ENCODE measurements around the gene RPL22L1. TPM values are rescaled to one million over a fixed set of nuclear protein-coding genes. Genes with fewer than 3 reads are reported as not detected.
"Not testable (repeated sequence)": the region's sequence is repeated elsewhere in the genome, so short reads cannot be mapped to it uniquely, and the experiment has no call there.

Gene RPL22L1
- total RNA-seq, 4 donors from 2014 or later = 19.3 to 76.1 (median 51.9) TPM

GRCh38 chr3:170829546-170830272, 40.3 kb downstream of the RPL22L1 start:
- Histone ChIP-seq H3K4me1 (no peaks in the 10 kb centered on the region), H3K9me3 (no peaks in the 10 kb centered on the region), H3K36me3 (no peaks in the 10 kb centered on the region), H3K27me3 (peaks cover 10% of the 10 kb centered on the region), H3K4me3 (no peak overlapping the region), H3K27ac (no peak overlapping the region)
- no peak for TF ChIP-seq EP300 (IDR thresholded peaks at IDR 0.05)
- TF ChIP-seq POLR2A (IDR thresholded peaks at IDR 0.05) = no peak
- TF ChIP-seq, protein P1, sequence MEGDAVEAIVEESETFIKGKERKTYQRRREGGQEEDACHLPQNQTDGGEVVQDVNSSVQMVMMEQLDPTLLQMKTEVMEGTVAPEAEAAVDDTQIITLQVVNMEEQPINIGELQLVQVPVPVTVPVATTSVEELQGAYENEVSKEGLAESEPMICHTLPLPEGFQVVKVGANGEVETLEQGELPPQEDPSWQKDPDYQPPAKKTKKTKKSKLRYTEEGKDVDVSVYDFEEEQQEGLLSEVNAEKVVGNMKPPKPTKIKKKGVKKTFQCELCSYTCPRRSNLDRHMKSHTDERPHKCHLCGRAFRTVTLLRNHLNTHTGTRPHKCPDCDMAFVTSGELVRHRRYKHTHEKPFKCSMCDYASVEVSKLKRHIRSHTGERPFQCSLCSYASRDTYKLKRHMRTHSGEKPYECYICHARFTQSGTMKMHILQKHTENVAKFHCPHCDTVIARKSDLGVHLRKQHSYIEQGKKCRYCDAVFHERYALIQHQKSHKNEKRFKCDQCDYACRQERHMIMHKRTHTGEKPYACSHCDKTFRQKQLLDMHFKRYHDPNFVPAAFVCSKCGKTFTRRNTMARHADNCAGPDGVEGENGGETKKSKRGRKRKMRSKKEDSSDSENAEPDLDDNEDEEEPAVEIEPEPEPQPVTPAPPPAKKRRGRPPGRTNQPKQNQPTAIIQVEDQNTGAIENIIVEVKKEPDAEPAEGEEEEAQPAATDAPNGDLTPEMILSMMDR (IDR thresholded peaks at IDR 0.05) = no peak
- no peak for TF ChIP-seq POLR2AphosphoS5 (IDR thresholded peaks at IDR 0.05)
- ATAC-seq = no peak
- WGBS, 2 donors (ENCODE audit: low coverage in 1 of 2) = 54 to 70% methylated on average over 2 to 9 of the region's 9 CpGs

DNA sequence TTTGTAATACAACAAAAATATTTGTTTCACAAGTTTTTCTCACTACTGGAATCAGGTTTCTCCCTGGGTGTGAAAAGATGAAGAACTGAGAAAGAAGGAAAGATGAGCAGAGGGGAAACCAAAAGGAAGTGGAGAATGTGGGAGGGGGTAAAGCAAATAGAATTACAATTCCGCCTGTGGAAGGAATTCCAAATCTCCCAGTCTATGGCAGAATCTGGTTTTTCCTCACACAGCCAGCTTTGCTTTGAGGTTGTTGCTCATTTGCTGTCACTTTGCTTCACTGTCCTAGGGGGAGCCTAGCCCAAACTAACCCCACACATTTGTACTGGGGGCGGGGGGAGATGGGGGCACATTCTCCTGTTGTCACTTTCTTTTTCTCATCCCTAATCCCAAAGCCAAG, 43.9 kb downstream of the RPL22L1 start:
- no peak overlapping the region for H3K4me3 ChIP-seq
- no peaks in the 10 kb centered on the region for H3K9me3 ChIP-seq
- H3K4me1 ChIP-seq = no peaks in the 10 kb centered on the region
- no peaks in the 10 kb centered on the region for H3K36me3 ChIP-seq
- 64% methylated on average over 2 of the region's 2 CpGs; no CpG with 5 or more reads in 1 of the 2 donors for WGBS, 2 donors (ENCODE audit: low coverage in 1 of 2)
- TF ChIP-seq POLR2AphosphoS5 (IDR thresholded peaks at IDR 0.05) (no peak), POLR2A (IDR thresholded peaks at IDR 0.05) (no peak), EP300 (IDR thresholded peaks at IDR 0.05) (no peak)
- TF ChIP-seq, protein P1 (IDR thresholded peaks at IDR 0.05) = no peak
- no peak for ATAC-seq
- H3K27me3 ChIP-seq = peaks cover 7% of the 10 kb centered on the region
- H3K27ac ChIP-seq = no peak overlapping the region

GRCh38 chr3:170823562-170823961, 46.4 kb downstream of the RPL22L1 start:
- H3K9me3 ChIP-seq, H3K36me3 ChIP-seq, ATAC-seq, H3K27me3 ChIP-seq, H3K4me3 ChIP-seq, H3K27ac ChIP-seq, H3K4me1 ChIP-seq: not testable (repeated sequence)
- WGBS, 2 donors (ENCODE audit: low coverage in 1 of 2) = 58 to 83% methylated on average over 2 of the region's 2 CpGs

DNA sequence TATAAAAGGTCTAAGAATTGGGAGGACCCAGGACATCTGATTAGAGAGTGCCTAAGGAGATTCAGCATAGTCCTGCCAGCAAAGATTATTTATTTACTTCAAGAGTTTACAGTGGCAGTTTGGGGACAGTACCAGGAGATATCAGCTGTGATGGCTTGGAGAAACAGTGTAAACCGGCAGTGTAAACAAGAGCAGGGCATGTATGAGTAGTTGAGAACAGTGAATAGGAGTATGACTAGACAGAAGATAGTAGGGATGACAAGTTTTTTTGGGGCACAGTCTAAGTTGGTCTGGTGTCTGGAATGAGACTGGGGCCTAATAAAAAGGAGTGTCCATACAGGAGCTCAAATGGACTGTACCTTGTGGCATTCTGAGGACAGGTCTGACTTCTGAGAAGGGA, 51.7 kb downstream of the RPL22L1 start:
- H3K27ac ChIP-seq, ATAC-seq, H3K9me3 ChIP-seq, H3K4me3 ChIP-seq, H3K4me1 ChIP-seq, H3K27me3 ChIP-seq, H3K36me3 ChIP-seq: not testable (repeated sequence)
- WGBS, 2 donors (ENCODE audit: low coverage in 1 of 2) = 83% methylated on average over 1 of the region's 1 CpG; no CpG with 5 or more reads in 1 of the 2 donors

- H3K9me3 ChIP-seq, ATAC-seq, H3K36me3 ChIP-seq, H3K4me1 ChIP-seq, H3K27me3 ChIP-seq, H3K4me3 ChIP-seq, H3K27ac ChIP-seq: not testable (repeated sequence)
- 20 to 58% methylated on average over 1 to 2 of the region's 2 CpGs for WGBS, 2 donors (ENCODE audit: low coverage in 1 of 2)
These were observed 52.5 kb downstream of the RPL22L1 start for GRCh38 chr3:170817471-170817870.

DNA sequence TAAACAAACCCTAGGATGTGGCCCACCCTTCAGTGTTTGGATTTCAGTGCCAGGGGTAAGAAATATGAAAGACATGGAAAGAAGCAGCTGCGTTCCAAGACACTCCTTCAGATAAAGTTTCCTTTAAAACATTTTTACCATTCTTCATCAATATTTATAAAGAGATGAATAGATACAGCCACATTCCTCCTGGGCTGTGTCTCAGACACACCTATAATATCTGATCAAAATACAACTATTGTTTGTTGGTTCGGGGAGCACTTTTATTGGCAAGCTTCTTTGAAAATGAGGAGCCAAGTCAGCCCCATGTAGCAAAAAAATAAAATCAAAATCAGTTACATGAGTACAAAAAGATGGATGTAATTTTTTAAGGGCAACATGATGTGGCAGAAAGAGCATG, 53.2 kb downstream of the RPL22L1 start:
- Histone ChIP-seq H3K4me1 (peaks cover 0 to 6% (median 0%) of the 10 kb centered on the region in 3 donors), H3K36me3 (no peaks in the 10 kb centered on the region), H3K27ac (no peak overlapping the region), H3K4me3 (no peak overlapping the region), H3K27me3 (no peaks in the 10 kb centered on the region), H3K9me3 (no peaks in the 10 kb centered on the region)
- no peak for ATAC-seq
- WGBS, 2 donors (ENCODE audit: low coverage in 1 of 2) = 94 to 95% methylated on average over 2 of the region's 2 CpGs
- TF ChIP-seq POLR2A (IDR thresholded peaks at IDR 0.05) = no peak

GRCh38 chr3:170816341-170816740, 53.7 kb downstream of the RPL22L1 start:
- H3K27me3 ChIP-seq = no peaks in the 10 kb centered on the region
- TF ChIP-seq EP300 (IDR thresholded peaks at IDR 0.05) = no peak
- TF ChIP-seq, protein P1 (IDR thresholded peaks at IDR 0.05) = no peak
- no peak overlapping the region for H3K27ac ChIP-seq
- H3K36me3 ChIP-seq = no peaks in the 10 kb centered on the region
- peaks cover 0 to 6% (median 0%) of the 10 kb centered on the region in 3 donors for H3K4me1 ChIP-seq
- no peaks in the 10 kb centered on the region for H3K9me3 ChIP-seq
- no peak for ATAC-seq
- H3K4me3 ChIP-seq = no peak overlapping the region
- 78% methylated on average over 2 of the region's 2 CpGs; no CpG with 5 or more reads in 1 of the 2 donors for WGBS, 2 donors (ENCODE audit: low coverage in 1 of 2)
